ENCODE data around the gene LRRC25.

Gene LRRC25

GRCh38 chr19:18439025-18439909 lies 41.8 kb upstream of the LRRC25 start:
- ATAC-seq (no peak), DNase-seq (peak; percentile 16 to 23)
- peak overlapping the region in 1 of 2 donors; percentile 38 for H3K27ac Mint-ChIP-seq

DNA sequence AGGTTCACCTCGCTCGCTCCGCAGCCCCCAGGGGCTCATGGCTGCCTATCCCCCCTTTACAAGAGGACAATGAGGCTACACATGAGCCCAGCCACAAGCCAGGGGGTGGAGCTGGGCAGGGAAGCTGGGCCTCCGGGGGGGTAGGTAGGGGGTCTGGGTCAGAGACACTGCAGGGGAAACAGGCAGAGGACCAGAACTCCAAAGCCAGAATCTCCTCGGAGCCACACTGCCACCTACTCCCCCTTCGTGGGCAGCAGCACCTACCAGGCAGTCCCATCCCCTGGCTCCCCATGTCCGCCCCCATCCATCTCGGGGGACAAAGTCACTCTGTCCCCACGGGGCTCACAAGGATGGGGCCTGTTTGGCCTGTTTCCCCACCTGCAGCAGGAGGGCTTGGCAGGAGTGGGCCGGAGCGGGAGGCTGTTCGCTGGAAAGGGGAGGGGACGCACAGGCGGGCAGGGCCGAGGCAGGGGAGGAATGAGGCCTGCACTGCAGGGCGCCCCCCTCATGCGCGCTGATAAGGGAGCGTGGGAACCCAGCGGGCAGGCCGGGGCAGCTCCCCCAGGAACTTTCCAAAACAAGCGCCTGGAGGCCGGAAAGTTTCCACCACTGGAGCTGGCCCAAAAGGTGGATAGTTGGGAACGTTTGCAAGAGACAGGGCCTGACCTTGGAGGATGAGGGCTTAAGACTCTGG lies 41.1 kb upstream of the LRRC25 start:
- Mint-ChIP-seq H3K4me3 (peak overlapping the region in 1 of 2 donors; percentile 57), H3K27ac (no peak overlapping the region), H3K4me1 (peaks cover 73% of the 10 kb centered on the region), H3K27me3 (no peaks in the 10 kb centered on the region), H3K9me3 (peaks cover 6 to 9% of the 10 kb centered on the region in 2 donors)
- DNase-seq (peak; percentile 17 to 24), ATAC-seq (no peak)

More at GRCh38 chr19:18439025-18439909, 41.8 kb upstream of the LRRC25 start:
- Mint-ChIP-seq H3K4me1 (peaks cover 71% of the 10 kb centered on the region), H3K4me3 (no peak overlapping the region), H3K9me3 (peaks cover 6 to 9% of the 10 kb centered on the region in 2 donors), H3K27me3 (no peaks in the 10 kb centered on the region)

GRCh38 chr19:18437491-18438330 lies 40.3 kb upstream of the LRRC25 start, which contains the start of gene ISYNA1:
Gene ISYNA1 (minus strand): TSS chr19:18438133. CDS start chr19:18437979, 154 bp downstream.
- Mint-ChIP-seq H3K9me3 (peaks cover 6 to 8% of the 10 kb centered on the region in 2 donors), H3K4me1 (peaks cover 69% of the 10 kb centered on the region), H3K4me3 (peak within 1 kb of the TSS; percentile 80 to 82), H3K27me3 (no peaks in the 10 kb centered on the region), H3K27ac (peak within 1 kb of the TSS in 1 of 2 donors; percentile 34)
- ATAC-seq, result peak; percentile 29
- peak; percentile 53 to 54 for DNase-seq

DNA sequence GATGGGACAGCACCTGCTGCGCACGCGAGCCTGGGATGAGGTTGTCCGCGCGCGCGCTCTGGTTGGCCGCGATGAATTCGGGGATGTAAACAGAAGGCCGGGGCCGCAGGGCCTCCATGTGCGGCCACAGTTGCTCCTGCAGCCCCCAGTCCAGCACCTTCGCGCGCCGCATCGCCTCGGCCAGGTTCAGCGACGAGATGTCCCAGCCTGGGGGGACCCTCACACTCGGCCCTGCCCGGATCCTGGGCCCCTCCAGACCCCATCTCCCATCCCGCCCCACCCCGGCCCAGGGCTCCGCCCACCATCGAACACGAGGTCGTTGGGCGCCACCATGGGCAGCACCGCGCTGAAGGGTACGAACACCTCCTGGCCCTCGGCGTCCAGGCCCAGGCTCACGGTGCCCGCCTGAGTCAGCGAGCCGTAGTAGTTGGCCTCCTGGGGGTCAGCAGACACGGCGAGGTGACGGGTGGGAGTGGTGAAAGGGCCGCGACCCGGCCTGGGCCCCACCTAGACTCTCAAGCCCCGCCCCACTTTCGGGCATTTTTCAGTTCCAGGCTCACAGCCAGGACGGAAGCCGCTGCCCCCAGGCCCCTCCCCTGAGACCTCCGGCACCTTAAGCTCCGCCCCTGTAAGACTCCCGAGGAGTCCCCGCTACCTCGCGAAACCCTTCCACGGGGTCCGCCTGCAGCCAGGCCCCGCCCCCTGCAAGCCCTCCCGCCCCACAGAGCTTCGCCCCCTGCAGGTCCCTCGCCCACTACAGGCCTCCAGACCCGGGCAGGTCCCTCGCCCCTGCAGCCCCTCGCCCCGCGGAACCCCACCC lies 39.5 kb upstream of the LRRC25 start:
- DNase-seq (peak; percentile 83), ATAC-seq (peak; percentile 66)
- peaks cover 69% of the 10 kb centered on the region for H3K4me1 Mint-ChIP-seq
- peak overlapping the region; percentile 80 to 82 for H3K4me3 Mint-ChIP-seq
- H3K27me3 Mint-ChIP-seq, result no peaks in the 10 kb centered on the region
- peak overlapping the region in 1 of 2 donors; percentile 75 for H3K27ac Mint-ChIP-seq
- no peaks in the 10 kb centered on the region for H3K9me3 Mint-ChIP-seq

- Mint-ChIP-seq H3K27ac (peak overlapping the region in 1 of 2 donors; percentile 78), H3K9me3 (no peaks in the 10 kb centered on the region), H3K4me1 (peaks cover 64% of the 10 kb centered on the region), H3K4me3 (peak overlapping the region; percentile 70 to 82), H3K27me3 (no peaks in the 10 kb centered on the region)
- ATAC-seq, result no peak
- peak in 1 of 2 donors; percentile 22 for DNase-seq
Observed at GRCh38 chr19:18435842-18436670, 38.6 kb upstream of the LRRC25 start.

- no peak for ATAC-seq
- Mint-ChIP-seq H3K4me3 (no peak overlapping the region), H3K4me1 (peaks cover 62% of the 10 kb centered on the region), H3K27me3 (no peaks in the 10 kb centered on the region), H3K27ac (no peak overlapping the region), H3K9me3 (no peaks in the 10 kb centered on the region)
- no peak for DNase-seq
Observed at GRCh38 chr19:18435178-18435841, 37.9 kb upstream of the LRRC25 start.

- Mint-ChIP-seq H3K4me1 (peaks cover 66% of the 10 kb centered on the region), H3K27ac (peak overlapping the region in 1 of 2 donors; percentile 85), H3K4me3 (peak overlapping the region; percentile 73 to 87), H3K9me3 (no peaks in the 10 kb centered on the region), H3K27me3 (no peaks in the 10 kb centered on the region)
- ATAC-seq (no peak), DNase-seq (no peak)
Observed at GRCh38 chr19:18434411-18435175, 37.2 kb upstream of the LRRC25 start.

GRCh38 chr19:18433735-18434398 lies 36.4 kb upstream of the LRRC25 start:
- no peaks in the 10 kb centered on the region for H3K27me3 Mint-ChIP-seq
- H3K27ac Mint-ChIP-seq, result peak overlapping the region in 1 of 2 donors; percentile 85
- DNase-seq (no peak), ATAC-seq (no peak)
- H3K4me3 Mint-ChIP-seq, result peak overlapping the region; percentile 73 to 87
- H3K4me1 Mint-ChIP-seq, result peaks cover 66% of the 10 kb centered on the region
- no peaks in the 10 kb centered on the region for H3K9me3 Mint-ChIP-seq

GRCh38 chr19:18433015-18433691 lies 35.7 kb upstream of the LRRC25 start:
- Mint-ChIP-seq H3K27me3 (no peaks in the 10 kb centered on the region), H3K4me3 (peak overlapping the region; percentile 29 to 70), H3K27ac (peak overlapping the region in 1 of 2 donors; percentile 19), H3K9me3 (no peaks in the 10 kb centered on the region), H3K4me1 (peaks cover 66% of the 10 kb centered on the region)
- DNase-seq, result peak in 1 of 2 donors; percentile 49
- no peak for ATAC-seq

- ATAC-seq (no peak), DNase-seq (no peak)
- peak overlapping the region in 1 of 2 donors; percentile 19 for H3K27ac Mint-ChIP-seq
- H3K4me1 Mint-ChIP-seq, result peaks cover 73% of the 10 kb centered on the region
- H3K27me3 Mint-ChIP-seq, result no peaks in the 10 kb centered on the region
- H3K9me3 Mint-ChIP-seq, result no peaks in the 10 kb centered on the region
- peak overlapping the region; percentile 29 to 70 for H3K4me3 Mint-ChIP-seq
Observed at GRCh38 chr19:18432275-18433014, 35.0 kb upstream of the LRRC25 start.
